Amniotic epithelial cell (primary cell): ENCODE measurements around the gene BRPF3.
"Not testable (repeated sequence)": the region's sequence is repeated elsewhere in the genome, so short reads cannot be mapped to it uniquely, and the experiment has no call there.

Experiments
- DNase-seq: peaks from one replicate; pipeline ENCODE4 v3.0.0-alpha.2; 2010; ENCODE audit warnings: low read depth

Gene BRPF3

DNA sequence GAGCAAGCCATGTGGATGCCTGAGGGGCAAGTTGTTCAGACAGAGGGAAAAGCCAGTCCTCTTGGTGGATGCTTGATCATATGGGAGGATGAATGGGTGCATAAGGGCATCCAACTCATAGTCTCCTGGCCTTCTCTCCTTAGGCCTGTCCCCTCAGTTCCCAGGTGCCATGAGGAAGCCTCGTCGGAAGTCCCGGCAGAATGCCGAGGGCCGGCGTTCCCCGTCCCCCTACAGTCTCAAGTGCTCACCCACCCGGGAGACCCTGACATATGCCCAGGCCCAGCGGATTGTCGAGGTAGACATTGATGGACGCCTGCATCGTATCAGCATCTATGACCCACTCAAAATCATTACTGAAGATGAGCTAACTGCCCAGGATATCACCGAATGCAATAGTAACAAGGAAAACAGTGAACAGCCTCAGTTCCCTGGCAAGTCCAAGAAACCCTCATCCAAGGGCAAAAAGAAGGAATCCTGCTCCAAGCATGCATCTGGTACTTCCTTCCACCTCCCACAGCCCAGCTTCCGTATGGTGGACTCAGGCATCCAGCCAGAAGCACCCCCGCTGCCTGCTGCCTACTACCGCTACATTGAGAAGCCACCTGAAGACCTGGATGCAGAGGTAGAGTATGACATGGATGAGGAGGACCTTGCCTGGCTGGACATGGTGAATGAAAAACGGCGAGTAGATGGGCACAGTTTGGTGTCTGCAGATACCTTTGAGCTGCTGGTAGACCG is 3.8 kb downstream of the BRPF3 start:
- DNase-seq = no peak

DNA sequence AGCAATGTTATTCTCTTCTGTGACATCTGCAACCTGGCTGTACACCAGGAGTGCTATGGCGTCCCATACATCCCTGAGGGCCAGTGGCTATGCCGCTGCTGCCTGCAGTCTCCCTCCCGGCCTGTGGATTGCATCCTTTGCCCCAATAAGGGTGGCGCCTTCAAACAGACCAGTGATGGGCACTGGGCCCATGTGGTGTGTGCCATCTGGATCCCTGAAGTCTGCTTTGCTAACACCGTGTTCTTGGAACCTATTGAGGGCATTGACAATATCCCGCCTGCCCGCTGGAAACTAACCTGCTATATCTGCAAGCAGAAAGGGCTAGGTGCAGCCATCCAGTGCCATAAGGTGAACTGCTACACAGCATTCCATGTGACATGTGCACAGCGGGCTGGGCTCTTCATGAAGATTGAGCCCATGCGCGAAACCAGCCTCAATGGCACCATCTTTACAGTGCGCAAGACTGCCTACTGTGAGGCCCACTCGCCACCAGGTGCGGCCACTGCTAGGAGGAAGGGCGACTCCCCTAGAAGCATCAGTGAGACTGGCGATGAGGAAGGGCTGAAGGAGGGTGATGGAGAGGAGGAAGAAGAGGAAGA is 4.6 kb downstream of the BRPF3 start:
- no peak for DNase-seq

DNA sequence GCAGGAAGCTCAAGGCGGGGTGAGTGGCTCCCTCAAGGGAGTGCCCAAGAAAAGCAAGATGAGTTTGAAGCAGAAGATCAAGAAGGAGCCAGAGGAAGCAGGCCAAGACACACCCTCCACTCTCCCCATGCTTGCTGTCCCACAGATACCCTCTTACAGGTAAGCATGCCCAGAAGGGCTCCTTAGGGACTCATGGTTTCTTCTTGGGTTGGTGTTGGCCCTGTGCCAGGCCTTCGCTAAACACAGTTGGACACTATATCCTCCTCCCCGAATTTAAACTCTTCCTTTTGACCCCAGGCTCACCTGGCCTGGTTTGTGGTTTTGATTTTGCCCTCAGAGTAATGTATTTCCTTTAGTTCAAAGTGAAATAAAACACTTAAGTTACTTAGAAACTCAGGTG is 5.1 kb downstream of the BRPF3 start:
- no peak for DNase-seq

DNA sequence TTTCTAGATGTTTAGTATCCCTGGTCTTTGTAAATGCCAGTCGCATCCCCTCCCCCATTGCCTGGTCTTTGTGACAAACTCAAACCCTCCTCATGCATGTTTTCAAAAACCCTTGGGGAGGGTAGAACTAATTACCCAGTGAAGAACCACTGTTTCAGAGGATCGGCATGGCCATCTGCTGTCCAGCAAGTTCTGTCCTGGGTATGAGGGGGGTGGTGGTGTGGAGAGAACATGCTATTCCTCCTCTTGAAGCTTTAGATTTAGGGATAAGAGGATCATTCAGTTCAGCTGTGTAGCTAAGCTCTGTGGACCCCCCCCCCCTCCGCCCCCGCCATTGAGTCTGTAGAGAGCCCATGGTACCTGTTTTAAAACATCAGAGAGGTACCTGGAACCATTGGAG is 5.6 kb downstream of the BRPF3 start:
- DNase-seq = no peak

DNA sequence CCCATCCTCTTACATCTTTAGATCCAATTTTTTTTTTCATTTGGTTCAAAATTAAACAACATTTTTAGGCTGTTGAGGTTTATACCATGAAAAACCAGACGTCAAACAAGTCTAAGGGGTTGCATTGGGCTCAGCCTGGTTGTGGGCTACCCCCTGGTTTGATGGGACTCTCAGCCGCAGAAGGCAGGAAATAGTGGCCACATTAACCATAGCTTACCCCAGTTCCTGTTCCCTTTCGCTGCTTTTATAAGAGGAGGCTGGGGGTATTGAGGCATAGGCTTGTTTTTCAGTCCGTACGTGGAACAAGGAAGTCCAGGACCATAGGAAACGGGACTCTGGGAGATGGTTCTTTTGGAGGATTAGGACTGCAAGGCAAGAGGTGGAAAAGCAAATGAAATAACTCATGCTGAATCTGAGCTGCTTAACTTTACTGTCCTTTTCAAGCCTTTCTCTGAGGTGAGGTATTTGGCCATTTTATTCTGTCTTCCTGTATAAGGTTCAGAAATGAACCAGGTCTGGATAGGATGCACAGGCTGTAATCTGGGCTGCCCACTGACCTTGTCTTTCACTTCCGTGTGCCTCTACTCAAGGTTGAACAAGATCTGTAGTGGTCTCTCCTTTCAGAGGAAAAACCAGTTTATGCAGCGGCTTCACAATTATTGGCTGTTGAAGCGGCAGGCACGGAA is 7.7 kb downstream of the BRPF3 start:
- DNase-seq = no peak

DNA sequence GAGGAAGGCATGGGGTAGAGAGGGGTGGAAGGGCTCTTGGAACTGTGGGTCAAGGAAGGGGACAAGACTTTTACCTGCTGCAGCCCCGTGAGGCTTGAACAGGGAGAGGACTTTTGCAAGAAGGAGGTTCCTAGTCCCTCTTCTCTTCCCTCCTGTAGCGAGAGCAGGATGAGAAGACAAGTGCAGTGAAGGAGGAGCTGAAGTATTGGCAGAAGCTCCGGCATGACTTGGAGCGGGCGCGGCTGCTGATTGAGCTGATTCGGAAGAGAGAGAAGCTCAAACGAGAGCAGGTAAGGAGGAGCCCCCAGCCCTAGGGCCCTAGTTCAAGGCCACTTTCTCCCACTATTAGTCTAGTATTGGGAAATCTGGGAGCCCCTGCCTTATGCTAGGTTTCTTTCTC is 10.6 kb downstream of the BRPF3 start:
- no peak for DNase-seq

DNA sequence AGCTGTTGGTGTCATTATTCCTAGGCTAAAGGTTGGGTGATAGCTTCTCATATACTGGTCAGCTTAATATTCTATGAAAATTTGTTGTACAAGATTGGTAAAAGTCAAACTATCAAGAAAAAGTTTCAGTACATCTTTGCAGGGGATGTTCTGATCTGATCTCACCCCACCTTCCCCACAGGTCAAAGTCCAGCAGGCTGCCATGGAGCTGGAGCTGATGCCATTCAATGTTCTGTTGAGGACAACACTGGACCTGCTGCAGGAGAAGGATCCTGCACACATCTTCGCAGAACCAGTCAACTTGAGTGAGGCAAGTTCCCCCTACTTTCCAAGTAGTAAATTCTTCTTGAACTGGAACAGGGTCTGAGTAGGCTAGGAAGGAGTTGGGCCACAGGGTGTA is 13.1 kb downstream of the BRPF3 start:
- DNase-seq = no peak

DNA sequence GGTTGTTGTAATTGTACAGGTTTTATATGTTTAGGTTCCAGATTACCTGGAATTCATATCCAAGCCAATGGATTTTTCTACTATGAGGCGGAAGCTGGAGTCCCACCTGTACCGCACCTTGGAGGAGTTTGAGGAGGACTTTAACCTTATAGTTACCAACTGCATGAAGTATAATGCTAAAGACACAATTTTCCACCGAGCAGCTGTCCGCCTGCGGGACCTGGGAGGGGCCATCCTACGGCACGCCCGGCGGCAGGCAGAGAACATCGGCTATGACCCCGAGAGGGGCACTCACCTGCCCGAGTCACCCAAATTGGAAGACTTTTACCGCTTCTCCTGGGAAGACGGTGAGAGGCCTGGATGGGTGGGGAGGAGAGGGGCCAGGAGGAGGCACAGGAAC is 13.6 kb downstream of the BRPF3 start:
- no peak for DNase-seq

DNA sequence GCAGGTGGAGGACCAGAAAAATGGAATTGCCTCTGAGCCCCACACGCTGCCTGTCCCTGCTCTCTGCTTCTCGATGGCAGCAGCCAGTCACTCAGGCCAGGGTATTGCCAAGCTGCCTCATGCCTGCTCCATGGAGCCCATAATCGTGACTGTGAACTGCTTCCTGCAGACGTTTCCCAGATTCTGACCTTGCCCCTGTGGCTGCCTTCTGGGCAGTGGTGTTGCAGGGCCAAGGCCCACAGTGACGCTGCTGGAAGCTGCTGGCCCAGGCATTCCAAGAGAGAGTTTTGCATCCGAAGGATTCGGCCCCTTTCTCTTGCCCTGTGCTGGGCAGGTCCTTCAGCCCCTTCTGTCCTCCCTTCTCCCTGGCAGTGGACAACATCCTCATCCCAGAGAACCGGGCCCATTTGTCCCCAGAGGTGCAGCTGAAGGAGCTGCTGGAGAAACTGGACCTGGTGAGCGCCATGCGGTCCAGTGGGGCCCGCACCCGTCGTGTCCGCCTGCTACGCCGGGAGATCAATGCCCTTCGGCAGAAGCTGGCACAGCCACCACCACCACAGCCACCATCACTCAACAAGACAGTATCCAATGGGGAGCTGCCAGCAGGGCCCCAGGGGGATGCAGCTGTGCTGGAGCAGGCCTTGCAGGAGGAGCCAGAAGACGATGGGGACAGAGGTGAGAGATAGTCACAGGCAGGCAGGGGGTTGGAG is 14.5 kb downstream of the BRPF3 start:
- no peak for DNase-seq

DNA sequence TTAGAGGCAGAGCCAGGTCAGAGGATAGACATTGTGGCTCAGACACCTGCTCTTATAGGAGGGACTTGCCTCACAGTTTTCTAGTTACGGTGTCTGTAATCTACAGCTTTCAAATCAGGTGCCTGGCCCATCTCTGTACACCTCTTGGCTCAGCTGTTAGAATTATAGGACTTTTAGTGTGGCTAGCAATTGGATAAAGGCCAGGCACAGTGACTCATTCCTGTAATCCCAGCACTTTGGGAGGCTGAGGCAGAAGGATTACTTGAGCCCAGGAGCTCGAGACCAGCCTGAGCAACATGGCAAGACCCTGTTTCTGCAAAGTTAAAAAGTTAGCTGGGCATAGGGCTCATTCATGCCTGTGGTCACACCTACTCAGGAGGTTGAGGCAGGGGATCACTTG is 20.0 kb downstream of the BRPF3 start:
- DNase-seq = peak; percentile 52

DNA sequence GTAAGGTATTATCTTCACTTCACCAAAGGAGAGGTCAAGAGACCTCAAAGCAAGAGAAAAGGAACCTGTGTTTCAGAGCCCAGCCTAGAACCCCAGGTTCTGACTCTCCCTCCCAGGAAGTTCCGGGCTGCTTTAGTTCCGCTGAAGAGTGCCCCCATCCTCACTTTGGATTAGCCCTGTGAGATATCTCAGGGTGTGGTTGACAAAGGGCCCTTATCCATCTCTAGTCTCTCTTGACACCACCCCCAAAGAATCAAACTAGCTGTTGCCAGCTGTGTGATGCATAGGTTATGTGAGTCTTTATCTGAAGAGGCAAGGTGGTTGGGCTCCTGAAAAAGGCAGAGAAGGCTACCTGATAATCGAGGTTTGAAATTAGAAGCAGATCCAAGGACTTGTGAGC is 20.6 kb downstream of the BRPF3 start:
- no peak for DNase-seq

DNA sequence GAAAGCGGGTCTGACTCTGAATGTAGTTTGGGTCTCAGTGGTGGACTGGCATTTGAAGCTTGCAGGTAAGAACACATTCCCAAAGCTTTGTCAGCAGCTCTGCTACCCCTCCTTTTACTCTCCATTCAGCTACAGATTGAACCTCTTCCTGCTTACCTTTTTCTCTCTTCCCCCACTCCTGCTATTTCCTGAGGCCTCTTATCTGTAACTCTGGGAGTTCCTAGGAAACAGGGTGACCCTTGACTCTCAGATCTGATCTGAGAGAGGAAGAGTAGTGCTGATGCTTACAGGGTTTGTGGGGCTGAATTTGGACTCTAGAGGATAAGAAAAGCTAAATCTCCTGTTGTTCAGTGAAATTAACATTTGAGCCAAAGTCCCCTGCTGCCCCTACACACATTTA is 21.4 kb downstream of the BRPF3 start:
- no peak for DNase-seq

DNA sequence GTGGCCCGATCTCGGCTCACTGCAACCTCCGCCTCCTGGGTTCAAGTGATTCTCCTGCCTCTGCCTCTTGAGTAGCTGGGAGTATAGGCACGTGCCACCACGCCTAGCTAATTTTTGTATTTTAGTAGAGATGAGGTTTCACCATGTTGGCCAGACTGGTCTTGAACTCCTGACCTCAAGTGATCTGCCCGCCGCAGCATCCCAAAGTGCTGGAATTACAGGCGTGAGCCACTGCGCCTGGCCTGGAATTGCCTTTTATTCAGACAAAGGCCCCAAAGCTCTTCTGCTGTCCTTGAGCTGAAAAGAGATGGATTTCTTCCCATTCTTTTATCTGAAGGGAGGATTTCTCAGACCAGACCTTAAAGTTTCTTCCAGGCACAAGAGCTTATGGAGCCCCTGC is 22.0 kb downstream of the BRPF3 start:
- not testable (repeated sequence) for DNase-seq

DNA sequence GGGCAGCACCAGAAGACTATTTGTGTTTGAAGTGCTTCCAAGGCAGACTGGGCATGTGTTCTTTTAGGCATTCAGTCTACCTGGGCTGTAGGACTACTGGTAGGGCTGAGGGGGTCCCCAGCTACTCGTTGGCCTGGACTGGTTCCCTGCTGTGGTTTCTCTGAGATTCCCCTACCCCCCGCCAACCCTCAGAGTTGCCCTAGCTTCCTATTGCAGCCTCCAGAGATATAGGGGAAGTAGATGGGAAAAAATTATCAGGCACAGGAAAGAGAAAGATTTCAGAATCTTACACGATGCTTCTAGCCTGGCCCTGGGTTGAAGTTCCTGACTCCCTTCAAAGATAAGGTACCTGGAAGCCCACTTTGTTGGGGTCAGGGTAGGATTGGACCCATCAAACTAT is 22.5 kb downstream of the BRPF3 start:
- no peak for DNase-seq

DNA sequence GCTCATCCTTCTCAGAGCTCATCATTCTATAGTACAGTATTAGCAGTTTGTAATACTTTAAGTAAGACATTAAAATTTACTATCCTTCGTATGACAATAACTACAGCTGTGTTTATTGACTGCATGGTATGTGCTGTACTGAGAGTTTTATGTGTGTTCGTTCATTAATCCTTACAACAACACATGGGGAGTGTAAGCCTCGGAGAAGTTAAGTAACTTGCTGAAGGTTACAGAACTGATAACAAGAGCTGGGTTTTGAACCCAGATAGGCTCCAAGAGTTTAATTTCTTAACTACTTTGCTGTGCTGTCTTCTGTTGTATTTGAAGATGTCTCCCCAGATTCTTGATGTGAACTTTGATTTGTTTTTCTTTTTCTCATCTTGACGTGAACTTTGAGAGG is 23.7 kb downstream of the BRPF3 start:
- DNase-seq = peak; percentile 56

DNA sequence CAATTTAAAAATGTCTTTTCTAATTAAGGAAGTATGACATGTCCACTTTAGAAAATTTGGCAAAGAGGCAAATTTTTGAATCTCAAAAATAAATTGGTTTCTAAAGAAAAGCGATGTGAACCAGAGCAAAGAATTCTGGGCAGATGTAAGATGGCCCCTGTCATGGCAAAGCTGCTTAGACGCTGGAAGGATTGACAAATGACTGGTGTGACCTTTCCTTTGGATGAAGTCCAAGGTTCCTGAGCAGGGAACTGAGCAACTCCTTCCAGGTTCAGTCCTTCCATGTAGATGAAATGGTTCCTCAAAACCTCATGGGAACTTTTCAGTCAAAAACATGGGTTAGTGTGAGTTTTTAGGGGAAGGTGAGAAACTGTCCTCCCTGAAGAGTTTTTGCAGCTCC is 25.1 kb downstream of the BRPF3 start:
- DNase-seq = no peak

DNA sequence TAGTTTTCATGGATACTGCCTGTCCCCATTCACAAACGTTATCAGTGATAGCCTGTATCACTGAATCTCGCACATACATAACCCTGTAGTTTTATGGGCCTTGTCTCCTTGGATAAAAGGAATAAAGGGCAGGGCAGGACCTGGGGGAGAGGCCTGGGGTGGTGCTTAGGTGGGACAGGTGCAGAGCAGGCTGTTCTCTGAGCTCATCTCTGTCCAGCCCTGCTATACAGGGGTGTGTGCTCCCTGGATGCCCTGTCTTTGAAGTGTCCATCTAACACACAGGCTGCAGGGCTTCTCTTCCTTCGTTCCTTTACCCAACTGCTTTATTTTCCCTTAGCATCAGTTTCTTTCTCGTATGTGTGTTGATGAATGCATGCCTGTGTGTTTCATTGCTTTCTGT is 26.4 kb downstream of the BRPF3 start:
- no peak for DNase-seq

DNA sequence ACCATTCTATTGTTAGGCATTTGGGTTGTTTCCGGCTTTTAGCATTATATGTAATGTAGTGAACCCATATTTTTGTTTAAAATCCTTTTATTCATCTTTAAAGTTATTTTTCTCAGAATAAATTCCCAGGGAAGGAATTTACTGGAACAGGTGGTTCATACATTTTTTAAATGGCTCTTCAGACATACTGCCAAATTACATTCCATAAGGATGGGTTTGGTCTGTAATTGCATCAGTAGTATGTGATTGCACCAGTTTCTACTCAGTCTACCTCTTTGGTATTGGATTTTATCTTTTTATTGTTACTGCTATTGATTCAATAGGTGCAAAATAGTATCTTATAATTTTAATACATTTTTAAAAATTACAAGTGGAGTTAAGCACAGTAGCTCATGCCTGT is 27.2 kb downstream of the BRPF3 start:
- no peak for DNase-seq

DNA sequence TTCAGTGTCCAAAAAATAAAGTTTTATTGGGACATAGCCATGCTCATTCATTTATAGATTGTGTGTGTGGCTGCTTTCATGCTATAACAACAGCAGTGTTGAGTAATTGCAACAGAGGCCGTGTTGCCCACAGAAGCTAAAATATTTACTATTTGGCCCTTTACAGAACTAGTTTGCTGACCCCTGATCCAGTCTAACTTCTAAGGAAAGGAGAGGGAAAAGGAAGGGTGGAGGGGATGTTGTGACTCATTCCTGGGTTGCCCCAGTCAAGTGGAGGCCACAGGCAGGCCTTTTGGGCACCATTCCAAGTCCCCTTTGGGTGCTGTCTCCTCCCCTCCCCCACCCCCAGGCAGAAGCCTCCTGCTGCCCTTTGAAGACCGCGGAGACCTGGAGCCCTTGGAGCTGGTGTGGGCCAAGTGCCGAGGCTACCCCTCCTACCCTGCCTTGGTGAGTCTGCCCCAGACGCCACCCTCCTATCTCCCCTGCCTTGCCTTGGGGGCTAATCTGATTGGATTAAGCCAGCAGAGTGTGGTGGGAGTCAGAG is 28.4 kb downstream of the BRPF3 start:
- peak; percentile 26 for DNase-seq

DNA sequence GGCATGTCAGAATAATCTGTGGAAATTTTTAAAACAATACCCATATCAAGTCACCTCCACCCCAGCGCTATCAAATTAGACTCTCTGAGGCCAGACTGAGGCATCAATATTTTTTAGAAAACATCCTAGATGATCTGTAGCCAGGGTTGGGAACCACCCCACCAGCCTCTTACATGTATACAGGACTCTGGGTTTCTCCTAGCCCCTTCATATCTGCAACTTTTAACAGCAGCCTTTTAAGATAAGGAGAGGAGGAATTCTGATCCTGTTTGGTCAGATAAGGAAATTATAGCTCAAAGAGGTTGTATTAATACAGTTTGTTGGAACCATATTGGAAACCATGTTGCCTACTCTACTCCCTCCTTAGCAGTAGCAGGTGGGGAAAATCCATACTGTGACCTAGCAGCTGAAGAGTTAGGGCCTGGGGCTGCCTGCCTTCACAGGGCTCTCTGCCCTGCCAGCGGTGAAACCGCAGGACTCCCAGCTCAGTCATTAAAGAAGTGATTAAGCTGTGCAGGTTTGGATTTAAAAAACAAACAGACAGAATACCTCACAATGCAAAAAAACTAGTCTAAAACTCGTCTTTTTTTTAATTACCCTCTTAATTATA is 30.0 kb downstream of the BRPF3 start:
- no peak for DNase-seq

DNA sequence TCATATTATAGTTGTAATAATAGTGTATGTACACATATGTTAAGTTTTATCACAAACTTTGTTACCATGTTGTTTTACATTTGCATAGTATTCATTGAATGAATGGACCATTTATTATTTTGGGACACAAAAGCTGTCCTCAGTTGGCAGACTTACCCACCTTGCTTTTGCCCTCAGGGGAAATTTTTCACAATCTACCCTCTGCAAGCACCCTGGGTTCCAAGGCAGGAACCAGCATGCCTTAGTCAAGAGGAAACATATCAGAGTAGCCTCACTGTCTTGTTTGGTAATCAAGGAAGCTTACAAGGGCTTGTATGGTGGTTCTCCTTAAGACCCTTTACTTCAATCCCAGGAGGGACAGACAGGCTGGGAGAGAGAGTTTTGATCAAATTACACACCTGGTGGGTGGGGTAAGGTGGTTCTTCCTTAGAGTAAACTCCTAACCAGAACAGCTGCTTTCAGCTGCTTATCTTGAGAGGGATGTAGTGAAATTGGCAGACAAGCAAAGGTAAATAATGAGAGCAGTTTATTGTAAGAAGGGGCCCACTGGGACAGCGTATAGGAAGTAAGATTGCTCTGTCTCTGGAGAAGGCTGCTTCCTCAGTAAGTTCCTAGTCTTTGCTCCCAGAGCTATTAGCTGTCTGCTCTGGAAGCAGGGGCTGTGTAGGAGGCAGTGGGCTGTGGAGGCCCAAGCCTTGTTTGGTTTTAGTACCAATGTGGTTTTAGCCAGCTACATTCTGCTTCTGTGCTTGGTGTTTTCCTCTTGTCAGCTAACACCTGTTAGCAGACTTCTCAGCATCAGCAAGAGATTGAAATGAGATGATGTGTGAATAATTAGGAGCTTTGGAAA is 31.1 kb downstream of the BRPF3 start:
- no peak for DNase-seq
